Measurements from ENCODE around the gene MYH11.

MYH11 gene

GRCh38 chr16:15654591-15654990 is 202.2 kb downstream of the MYH11 start:
- no peak for DNase-seq

- DNase-seq, result no peak
Measured at GRCh38 chr16:15653227-15653626, 203.6 kb downstream of the MYH11 start.
